GM23338 (cell line): ENCODE measurements around the gene SLC43A2. TPM values are rescaled to one million over a fixed set of nuclear protein-coding genes. Genes with fewer than 3 reads are reported as not detected.

Source experiments
- ATAC-seq: fragments of 200-7000 bp; cut with Tn5 transposase; 3 replicates; pipeline ENCODE4 v1.9.1; 2020
- DNase-seq: peaks from one replicate; pipeline ENCODE4 v3.0.0-alpha.2; 2015; ENCODE audit warnings: low spot score
- H2AFZ ChIP-seq: fragments of 200-600 bp; sonication (generic); 2 replicates; pipeline ENCODE4 v1.8.0; 2016; ENCODE audit warnings: antibody characterized with exemption, mild to moderate bottlenecking, moderate library complexity
- H3F3A ChIP-seq: fragments of 200-600 bp; sonication (generic); replicated peaks from 2 replicates; pipeline ENCODE4 v1.8.0; 2017; ENCODE audit warnings: antibody characterized with exemption, mixed run types, low read depth
- H3K27ac ChIP-seq: fragments of 200-600 bp; sonication (generic); 2 replicates; pipeline ENCODE4 v1.6.1; 2016; ENCODE audit warnings: low read depth
- H3K27me3 ChIP-seq: fragments of 200-600 bp; sonication (generic); 2 replicates; pipeline ENCODE4 v1.8.0; 2016; ENCODE audit warnings: mild to moderate bottlenecking, mixed run types, moderate library complexity; ENCODE audit not compliant: insufficient read depth
- H3K36me3 ChIP-seq: fragments of 200-600 bp; sonication (generic); 2 replicates; pipeline ENCODE4 v1.8.0; 2016; ENCODE audit warnings: mild to moderate bottlenecking; ENCODE audit not compliant: insufficient read depth
- H3K4me1 ChIP-seq: fragments of 200-600 bp; sonication (generic); 2 replicates; pipeline ENCODE4 v1.8.0; 2016; ENCODE audit warnings: mild to moderate bottlenecking, moderate library complexity; ENCODE audit not compliant: insufficient read depth
- H3K4me2 ChIP-seq: fragments of 200-600 bp; sonication (generic); 2 replicates; pipeline ENCODE4 v1.7.1; 2017; ENCODE audit warnings: mixed run types
- H3K4me3 ChIP-seq: fragments of 200-600 bp; sonication (generic); 2 replicates; pipeline ENCODE4 v1.6.1; 2016; ENCODE audit warnings: mixed run types
- H3K79me2 ChIP-seq: fragments of 200-600 bp; sonication (generic); replicated peaks from 2 replicates; pipeline ENCODE4 v1.8.0; 2017; ENCODE audit warnings: mild to moderate bottlenecking; ENCODE audit not compliant: insufficient read depth
- H3K9me2 ChIP-seq: fragments of 200-600 bp; sonication (generic); 2 replicates; pipeline ENCODE4 v1.8.0; 2017; ENCODE audit not compliant: insufficient read depth
- H4K20me1 ChIP-seq: fragments of 200-600 bp; sonication (generic); replicated peaks from 2 replicates; pipeline ENCODE4 v1.8.0; 2017; ENCODE audit warnings: mild to moderate bottlenecking; ENCODE audit not compliant: insufficient read depth
- H3K27ac Mint-ChIP-seq: 2 replicates; pipeline ENCODE4 v1.8.0; 2020; ENCODE audit warnings: inconsistent platforms, mild to moderate bottlenecking, moderate library complexity, mixed read lengths
- H3K27me3 Mint-ChIP-seq: 3 replicates; pipeline ENCODE4 v1.8.0; 2022; ENCODE audit warnings: low read depth, mild to moderate bottlenecking, moderate library complexity, mixed read lengths, inconsistent platforms; ENCODE audit not compliant: insufficient read depth, poor library complexity
- H3K36me3 Mint-ChIP-seq: 3 replicates; pipeline ENCODE4 v1.8.0; 2021; ENCODE audit warnings: low read depth, mild to moderate bottlenecking, inconsistent platforms, moderate library complexity, mixed read lengths
- H3K4me1 Mint-ChIP-seq: 3 replicates; pipeline ENCODE4 v1.8.0; 2020; ENCODE audit warnings: mild to moderate bottlenecking, inconsistent platforms, mixed read lengths
- H3K4me3 Mint-ChIP-seq: 3 replicates; pipeline ENCODE4 v1.8.0; 2021; ENCODE audit warnings: moderate library complexity, mild to moderate bottlenecking, inconsistent platforms, mixed read lengths
- H3K9me3 Mint-ChIP-seq: 3 replicates; pipeline ENCODE4 v1.8.0; 2020; ENCODE audit warnings: moderate library complexity, mild to moderate bottlenecking, inconsistent platforms, mixed read lengths
- CREB1 ChIP-seq: fragments of 250-450 bp; sonication (Bioruptor Pico); IDR thresholded peaks from 2 replicates; pipeline ENCODE4 v1.5.0; 2020; ENCODE audit warnings: low read depth, mild to moderate bottlenecking, moderate library complexity
- CTCF ChIP-seq, 2 experiments: fragments of 200-600 bp in 1 of 2; sonication (generic) in 1 of 2; conservative IDR thresholded peaks; 2 replicates each; pipeline versions ENCODE4 v1.5.1 to v1.6.1; 2016 to 2017; ENCODE audit warnings: antibody characterized with exemption in 2 of 2, low read depth in 2 of 2, mild to moderate bottlenecking in 2 of 2, moderate library complexity in 1 of 2
- ETS1 ChIP-seq: IDR thresholded peaks from 2 replicates; pipeline ENCODE4 v1.6.1; 2016; ENCODE audit warnings: antibody characterized with exemption
- EZH2phosphoT487 ChIP-seq: fragments of 200-600 bp; sonication (generic); IDR thresholded peaks from one replicate; pipeline ENCODE4 v1.8.1; 2018; ENCODE audit warnings: antibody characterized with exemption; ENCODE audit not compliant: unreplicated experiment
- JUNB ChIP-seq: IDR thresholded peaks from one replicate; pipeline ENCODE4 v1.6.1; 2016; ENCODE audit warnings: antibody characterized with exemption; ENCODE audit not compliant: unreplicated experiment
- NANOG ChIP-seq: IDR thresholded peaks from 2 replicates; pipeline ENCODE4 v1.6.1; 2016; ENCODE audit warnings: antibody characterized with exemption, borderline replicate concordance
- POLR2AphosphoS5 ChIP-seq: IDR thresholded peaks from 2 replicates; pipeline ENCODE4 v1.6.1; 2016; ENCODE audit warnings: antibody characterized with exemption, low read depth
- REST ChIP-seq: IDR thresholded peaks from one replicate; pipeline ENCODE4 v1.6.1; 2018; ENCODE audit warnings: antibody characterized with exemption; ENCODE audit not compliant: unreplicated experiment
- STAT1 ChIP-seq: IDR thresholded peaks from one replicate; pipeline ENCODE4 v1.6.1; 2016; ENCODE audit warnings: antibody characterized with exemption; ENCODE audit not compliant: unreplicated experiment
- ZNF114 ChIP-seq: fragments of 250-450 bp; sonication (Bioruptor Pico); IDR thresholded peaks from 2 replicates; pipeline ENCODE4 v1.5.0; 2020; ENCODE audit warnings: mild to moderate bottlenecking, moderate library complexity
- polyA plus RNA-seq: library from polyadenylated mRNA; unstranded; fragments of >200 nt; fragmentation: Nextera tagmentation; extraction: Ambion mirVana; gene quantifications from 2 replicates; pipeline ENCODE4 v1.2.1, GENCODE V29; 2016
- total RNA-seq: library from RNA; depleted of rRNA; stranded (reverse); fragments of >200 nt; shearing (Covaris generic); gene quantifications from 2 replicates; pipeline ENCODE4 v1.2.3, GENCODE V29; 2014

SLC43A2 gene
- total and polyA plus RNA-seq, 2 experiments from 2014 or later = 2.2 to 9.8 TPM

- no peak for TF ChIP-seq CTCF (conservative IDR thresholded peaks at IDR 0.05; ENCODE audit: low read depth in 2 of 2)
- no peak for TF ChIP-seq ZNF114
- no peak for TF ChIP-seq STAT1
- no peak for TF ChIP-seq CREB1
- TF ChIP-seq POLR2AphosphoS5 = no peak
These were observed 30.1 kb downstream of the SLC43A2 start (continued) for GRCh38 chr17:1598399-1599095.

GRCh38 chr17:1597861-1598342 is 30.7 kb downstream of the SLC43A2 start:
- H3K36me3 ChIP-seq = no peaks in the 10 kb centered on the region
- H3K27ac Mint-ChIP-seq = no peak overlapping the region; the same call in 1 of the 2 replicates
- ATAC-seq (no peak), DNase-seq (peak; percentile 3)
- no peak overlapping the region for H2AFZ ChIP-seq
- no peaks in the 10 kb centered on the region for H3K9me2 ChIP-seq
- H3K79me2 ChIP-seq = no peaks in the 10 kb centered on the region
- H4K20me1 ChIP-seq = no peaks in the 10 kb centered on the region
- no peak overlapping the region for H3K4me2 ChIP-seq
- peaks cover 2% of the 10 kb centered on the region; the same call in 1 of the 3 replicates for H3K4me1 Mint-ChIP-seq
- H3K4me1 ChIP-seq = no peaks in the 10 kb centered on the region; the same call in 1 of the 2 replicates
- no peaks in the 10 kb centered on the region for H3K27me3 ChIP-seq
- H3K4me3 Mint-ChIP-seq = no peak overlapping the region
- H3K27ac ChIP-seq = no peak overlapping the region
- H3K9me3 Mint-ChIP-seq = peaks cover 10% of the 10 kb centered on the region
- TF ChIP-seq EZH2phosphoT487 (no peak), ZNF114 (no peak), POLR2AphosphoS5 (no peak), STAT1 (no peak), REST (no peak), ETS1 (no peak), JUNB (no peak), NANOG (no peak), CTCF (conservative IDR thresholded peaks at IDR 0.05; ENCODE audit: low read depth in 2 of 2) (no peak)
- H3K4me3 ChIP-seq = no peak overlapping the region
- no peaks in the 10 kb centered on the region; the same call in 1 of the 2 replicates for H3F3A ChIP-seq
- H3K36me3 Mint-ChIP-seq = peaks cover 12% of the 10 kb centered on the region; the same call in 2 of the 3 replicates
- H3K27me3 Mint-ChIP-seq = peaks cover 7% of the 10 kb centered on the region
